Raji (cell line): ENCODE results near the gene LIMA1.

Source experiments
- POLR2A ChIP-seq: IDR thresholded peaks from 2 replicates; pipeline ENCODE4 v1.6.1; 2011; ENCODE audit warnings: low read depth, low read length, control low read depth; ENCODE audit not compliant: insufficient read depth

Gene LIMA1

DNA sequence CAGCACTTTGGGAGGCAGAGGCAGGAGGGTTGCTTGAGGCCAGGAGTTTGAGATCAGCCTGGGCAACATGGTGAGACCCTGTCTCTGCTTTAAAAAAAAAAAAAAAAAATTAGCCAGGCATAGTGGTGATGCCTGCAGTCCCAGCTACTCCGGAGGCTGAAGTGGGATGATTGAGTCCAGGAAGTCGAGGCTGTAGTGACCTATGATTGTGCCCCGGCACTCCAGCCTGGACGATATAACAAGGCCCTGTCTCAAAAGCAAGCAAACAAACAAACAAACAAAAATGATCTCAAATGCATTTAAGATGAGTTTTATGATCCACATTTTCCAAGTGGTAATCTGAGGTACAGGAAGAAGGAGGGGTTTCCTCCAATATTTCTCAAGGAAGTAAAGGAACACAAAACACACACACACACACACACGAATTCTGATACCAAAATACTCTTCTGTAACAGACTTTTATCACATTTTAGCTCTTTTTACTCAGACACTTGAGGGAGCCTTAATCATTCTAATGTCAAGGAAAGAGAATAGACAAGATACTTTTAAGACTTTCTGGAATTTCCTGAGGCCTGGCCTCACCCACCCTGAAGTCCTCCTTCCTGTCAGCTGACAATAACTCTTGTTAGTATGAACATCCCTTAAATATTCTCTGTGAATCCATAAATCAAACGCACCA is 71.8 kb downstream of the LIMA1 start:
- TF ChIP-seq POLR2A, result no peak

DNA sequence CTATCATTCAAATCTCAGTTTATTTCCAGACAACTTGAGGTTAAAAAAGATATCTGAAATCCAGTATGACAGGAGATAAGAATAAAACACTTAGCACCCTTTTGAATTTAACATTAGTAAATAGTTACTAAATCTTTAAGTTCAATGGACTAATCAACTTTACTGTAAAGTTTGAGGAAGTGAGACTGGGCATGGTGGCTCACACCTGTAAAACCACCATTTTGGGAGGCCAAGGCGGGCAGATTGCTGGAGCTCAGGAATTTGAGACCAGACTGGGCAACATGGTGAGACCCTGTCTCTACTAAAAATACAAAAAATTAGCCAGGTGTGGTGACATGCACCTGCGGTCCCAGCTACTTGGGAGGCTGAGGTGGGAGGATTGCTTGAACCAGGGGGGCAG is 75.9 kb downstream of the LIMA1 start:
- no peak for TF ChIP-seq POLR2A

DNA sequence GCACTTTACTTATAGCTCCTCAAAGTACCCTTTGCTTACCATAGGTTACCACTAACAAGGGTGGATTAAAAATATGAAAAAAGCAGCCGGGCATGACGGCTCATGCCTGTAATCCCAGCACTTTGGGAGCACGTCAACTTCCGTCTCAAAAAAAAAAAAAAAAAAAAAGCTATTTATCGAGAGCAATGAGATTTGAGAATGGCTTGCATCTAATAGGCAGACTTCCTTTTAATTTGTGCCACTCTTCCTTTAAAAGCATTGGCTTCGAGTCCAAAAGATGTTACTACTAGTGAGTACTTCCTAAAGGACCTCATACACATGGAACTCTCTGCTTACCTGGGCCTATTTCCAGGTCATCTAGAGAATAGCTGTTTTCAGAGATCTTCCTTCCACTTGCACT is 77.7 kb downstream of the LIMA1 start:
- TF ChIP-seq POLR2A, result no peak

DNA sequence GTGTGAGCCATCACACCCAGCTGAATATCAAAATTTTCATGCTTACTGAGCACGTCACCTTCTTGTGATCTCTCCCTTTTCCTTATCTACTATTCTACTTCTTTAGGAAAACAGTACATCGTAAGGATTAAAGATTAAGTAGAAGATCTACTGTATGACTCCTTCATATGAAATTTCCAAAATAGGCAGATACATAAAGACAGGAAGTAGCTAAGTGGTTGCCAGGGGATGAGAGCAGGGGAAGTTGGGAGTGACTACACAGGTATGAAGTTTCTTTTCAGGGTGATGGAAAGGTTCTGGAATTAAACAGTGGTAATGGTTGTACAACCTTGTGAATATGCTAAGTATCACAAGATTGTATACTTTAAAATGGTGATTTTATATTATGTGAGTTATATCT is 79.6 kb downstream of the LIMA1 start:
- no peak for TF ChIP-seq POLR2A

DNA sequence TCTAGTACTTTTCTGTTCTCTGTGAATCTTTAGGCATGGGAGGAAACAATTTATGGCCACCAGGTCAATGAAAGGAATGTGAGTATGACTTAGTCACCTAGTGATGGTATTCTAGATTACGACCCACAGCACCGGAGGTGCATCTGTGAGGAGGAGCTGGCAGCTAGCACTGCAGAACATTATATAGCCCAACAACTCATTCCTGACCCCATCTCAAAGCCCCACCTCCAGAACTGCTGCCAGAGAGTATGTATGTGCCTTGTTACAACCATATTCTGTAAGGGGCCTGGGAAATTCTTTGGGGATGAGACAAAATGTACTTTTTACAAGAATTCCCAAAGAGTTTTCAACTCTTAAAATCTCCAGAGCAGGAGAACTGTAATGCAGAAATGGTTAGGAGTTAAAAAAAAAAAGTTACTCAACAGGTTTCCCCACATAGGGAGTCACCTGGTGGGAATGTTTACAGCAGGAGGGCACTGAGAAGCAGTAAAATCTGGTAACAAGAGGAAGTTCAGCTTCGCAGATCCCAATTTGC is 81.3 kb downstream of the LIMA1 start:
- no peak for TF ChIP-seq POLR2A

GRCh38 chr12:50200552-50201273 is 82.6 kb downstream of the LIMA1 start:
- no peak for TF ChIP-seq POLR2A

DNA sequence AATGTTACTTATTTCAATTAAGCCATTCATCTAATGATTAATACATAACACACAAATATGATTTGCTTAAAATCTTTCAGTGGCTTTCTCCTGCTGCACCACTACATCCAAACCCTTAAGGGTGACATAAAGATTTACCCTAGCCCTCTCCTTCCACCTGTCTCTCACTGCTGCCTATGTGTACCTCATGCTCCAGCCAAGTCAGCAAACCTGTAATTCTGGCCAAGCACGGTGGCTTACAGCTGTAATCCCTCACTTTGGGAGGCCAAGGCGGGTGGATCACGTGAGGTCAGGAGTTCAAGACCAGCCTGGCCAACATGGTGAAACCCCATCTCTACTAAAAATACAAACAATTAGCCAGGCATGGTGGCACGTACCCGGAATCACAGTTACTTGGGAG is 84.5 kb downstream of the LIMA1 start:
- TF ChIP-seq POLR2A, result no peak

DNA sequence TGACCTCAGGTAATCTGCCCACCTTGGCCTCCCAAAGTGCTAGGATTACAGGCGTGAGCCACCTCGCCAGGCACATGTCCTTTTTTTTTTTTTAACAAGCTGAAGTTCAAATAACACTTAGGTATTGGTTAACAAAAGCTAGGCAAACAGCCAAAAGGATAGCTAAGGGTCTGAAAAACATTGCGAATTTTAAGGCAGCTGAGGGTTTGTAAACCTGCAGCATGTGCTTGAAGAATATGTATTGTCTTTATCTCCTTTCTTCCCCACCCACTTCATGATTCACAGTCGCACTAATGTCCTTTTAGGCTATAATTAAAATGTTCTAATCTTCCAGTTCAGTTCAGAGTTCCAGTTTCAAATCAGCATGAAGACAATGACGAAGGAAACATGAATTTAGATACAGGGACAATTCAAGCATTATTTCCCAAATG is 86.0 kb downstream of the LIMA1 start:
- TF ChIP-seq POLR2A, result no peak

DNA sequence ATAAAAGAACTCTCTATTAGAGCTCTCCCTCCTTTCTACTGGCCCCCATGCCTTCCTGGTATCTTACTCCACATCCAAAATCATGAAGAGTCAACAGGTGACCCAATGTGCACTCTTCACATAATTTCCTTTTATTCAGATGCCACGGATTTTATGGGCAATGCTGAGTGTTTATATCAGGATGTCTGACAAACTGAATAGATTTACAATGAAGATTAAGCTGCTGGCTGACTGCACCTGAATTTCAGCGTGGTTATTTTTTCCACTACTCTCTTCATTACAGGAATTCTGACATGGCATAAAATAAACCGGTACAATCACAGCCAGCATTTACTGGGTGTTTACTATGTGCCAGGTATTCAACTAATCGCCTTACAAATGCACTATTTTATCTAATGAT is 86.8 kb downstream of the LIMA1 start:
- TF ChIP-seq POLR2A, result no peak

DNA sequence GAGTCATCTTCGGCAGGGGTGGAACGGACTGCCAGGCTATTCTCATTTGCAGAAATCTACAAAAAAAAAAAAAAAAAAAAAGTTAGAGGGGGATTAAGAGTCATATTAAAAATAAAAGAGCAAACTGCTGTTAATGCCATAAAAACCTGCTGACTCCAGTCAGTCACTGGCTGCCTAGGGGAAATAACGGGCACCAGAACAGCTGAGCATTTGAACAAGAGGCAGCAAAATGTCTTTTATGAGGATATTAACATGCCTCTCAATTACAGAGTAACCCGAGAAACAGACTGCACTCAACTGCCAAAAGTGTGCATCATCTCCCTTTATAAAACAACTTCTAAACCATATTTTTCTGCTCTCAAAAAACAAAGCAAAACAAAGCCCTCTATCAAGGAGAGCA is 87.5 kb downstream of the LIMA1 start:
- no peak for TF ChIP-seq POLR2A

- no peak for TF ChIP-seq POLR2A
Observed at GRCh38 chr12:50192908-50193307, 90.4 kb downstream of the LIMA1 start.

DNA sequence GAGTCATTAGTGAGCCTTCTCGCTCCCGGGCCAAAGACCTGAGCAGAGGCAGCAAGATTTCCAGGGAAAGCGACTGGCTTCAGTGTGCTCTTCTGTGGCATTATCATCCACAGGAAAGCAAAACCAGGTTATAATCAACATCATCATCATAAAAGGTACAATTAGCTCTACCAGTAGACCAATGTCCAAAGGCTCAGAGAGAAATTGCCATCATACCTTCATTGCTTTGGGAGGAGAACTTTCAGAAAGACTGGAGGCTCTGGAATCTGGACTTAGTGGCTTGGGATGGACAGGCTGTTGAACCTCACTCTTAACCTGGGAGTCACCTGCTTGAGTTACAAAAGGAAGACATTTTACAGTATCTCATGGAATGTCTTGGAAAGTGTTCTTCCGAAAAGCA is 91.1 kb downstream of the LIMA1 start:
- no peak for TF ChIP-seq POLR2A

DNA sequence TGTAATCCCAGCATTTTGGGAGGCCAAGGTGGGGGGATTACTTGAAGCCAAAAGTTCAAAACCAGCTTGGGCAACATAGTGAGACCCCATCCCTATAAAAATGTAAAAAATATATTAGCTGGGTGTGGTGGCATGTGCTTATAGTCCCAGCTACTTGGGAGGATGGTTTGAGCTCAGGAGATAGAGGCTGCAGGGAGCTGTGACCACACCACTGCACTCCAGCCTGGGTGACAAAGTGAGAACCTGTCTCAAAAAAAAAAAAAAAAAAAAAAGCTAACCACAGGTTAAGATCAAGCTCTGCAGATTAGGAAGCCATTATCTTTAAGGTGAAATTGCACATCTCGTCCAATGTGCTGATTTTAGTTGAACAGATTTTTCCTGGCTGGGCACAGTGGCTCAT is 92.5 kb downstream of the LIMA1 start:
- no peak for TF ChIP-seq POLR2A

DNA sequence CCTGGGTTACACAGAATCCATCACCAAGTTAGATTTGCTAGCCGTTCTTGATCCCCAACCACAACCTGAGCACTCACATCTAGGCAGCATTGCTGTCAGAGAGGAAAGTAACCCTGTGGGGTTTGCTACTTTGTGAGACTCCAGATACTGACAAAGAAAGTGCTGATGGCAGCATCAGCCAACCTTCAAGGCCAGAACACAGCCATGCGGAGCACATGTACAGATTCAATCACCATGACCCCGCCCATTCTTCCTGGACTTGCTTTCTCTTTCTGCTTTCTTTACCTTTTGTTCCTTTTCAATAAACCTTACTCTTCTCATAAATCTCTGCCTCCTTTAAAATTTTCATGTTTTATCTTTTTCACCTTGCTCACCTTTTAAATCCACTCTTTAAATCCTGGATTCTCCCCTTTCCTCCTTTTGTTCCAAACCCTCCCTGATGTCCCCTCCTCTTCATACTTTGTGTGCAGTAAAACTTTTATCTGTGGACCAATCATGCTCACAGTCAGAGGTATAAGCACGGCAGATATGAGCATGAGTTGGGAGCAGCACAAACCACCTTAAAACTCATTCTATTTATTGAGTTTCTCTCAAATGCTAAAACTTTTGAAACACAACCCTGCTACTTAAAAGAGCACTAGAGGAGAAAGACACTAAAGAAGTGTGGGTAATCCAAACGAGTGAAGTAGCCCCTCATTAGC is 94.3 kb downstream of the LIMA1 start:
- no peak for TF ChIP-seq POLR2A

DNA sequence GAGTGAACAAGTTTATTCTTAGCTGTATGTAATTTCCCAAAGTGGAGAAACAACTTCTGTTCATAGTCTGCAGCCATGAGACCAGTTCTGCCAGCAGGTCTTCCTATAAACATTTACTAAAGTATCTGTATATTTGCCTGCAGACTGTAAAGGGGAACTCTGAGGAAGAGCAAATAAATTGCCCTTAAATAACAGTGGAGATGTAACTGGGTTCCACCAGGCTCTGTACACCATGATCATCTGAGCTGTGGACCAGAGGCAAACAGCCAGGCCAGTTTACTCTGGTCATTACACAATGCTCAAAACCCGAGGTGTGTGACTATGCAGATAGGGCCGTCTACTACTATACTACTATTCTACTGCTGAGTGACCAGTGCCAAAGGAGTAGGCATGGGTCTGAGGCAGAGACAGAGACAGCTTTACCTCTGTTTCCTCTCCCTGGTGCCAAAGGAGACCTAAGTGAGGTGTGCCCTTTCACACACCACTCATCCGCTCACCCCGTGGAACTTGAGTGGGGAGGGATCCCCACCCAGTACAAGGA is 95.0 kb downstream of the LIMA1 start:
- no peak for TF ChIP-seq POLR2A
